Small intestine (tissue), 7 donors: ENCODE measurements around the gene IGFBP3. TPM values are rescaled to one million over a fixed set of nuclear protein-coding genes. Genes with fewer than 3 reads are reported as not detected.
"Not testable (repeated sequence)": the region's sequence is repeated elsewhere in the genome, so short reads cannot be mapped to it uniquely, and the experiment has no call there.

Source experiments
- DNase-seq, 2 donors: peaks; one replicate each; pipeline versions ENCODE4 v3.0.0 to v3.0.0-alpha.2; 2013
- FAIRE-seq: peaks from 2 replicates; lab custom pipeline; 2012; peaks lifted over from hg19 to GRCh38; lab: Jason Lieb, UNC
- H3K27ac ChIP-seq, 3 donors: one replicate each; pipeline ENCODE4 v1.5.1; 2013; ENCODE audit warnings: low read length in 2 of 3, mild to moderate bottlenecking in 2 of 3, control low read depth in 1 of 3, inconsistent platforms in 1 of 3, low read depth in 1 of 3, moderate library complexity in 1 of 3
- H3K27me3 ChIP-seq, 3 donors: one replicate each; pipeline ENCODE4 v1.6.1; 2013; ENCODE audit warnings: low read length in 3 of 3, inconsistent platforms in 1 of 3; ENCODE audit not compliant: control insufficient read depth in 3 of 3, insufficient read depth in 3 of 3
- H3K36me3 ChIP-seq, 3 donors: one replicate each; pipeline ENCODE4 v1.6.1; 2013; ENCODE audit warnings: low read length in 3 of 3, inconsistent platforms in 1 of 3, low read depth in 1 of 3, mild to moderate bottlenecking in 1 of 3, moderate library complexity in 1 of 3; ENCODE audit not compliant: control insufficient read depth in 3 of 3, insufficient read depth in 2 of 3
- H3K4me1 ChIP-seq, 3 donors: one replicate each; pipeline ENCODE4 v1.6.1; 2013; ENCODE audit warnings: low read length in 2 of 3, inconsistent platforms in 1 of 3, low read depth in 1 of 3, mild to moderate bottlenecking in 1 of 3, moderate library complexity in 1 of 3; ENCODE audit not compliant: control insufficient read depth in 3 of 3, insufficient read depth in 2 of 3
- H3K4me3 ChIP-seq, 3 donors: one replicate each; pipeline ENCODE4 v1.5.1; 2013; ENCODE audit warnings: low read length in 3 of 3, control low read depth in 1 of 3, inconsistent platforms in 1 of 3, low read depth in 1 of 3, mild to moderate bottlenecking in 1 of 3, moderate library complexity in 1 of 3
- H3K9me3 ChIP-seq, 2 donors: one replicate each; pipeline ENCODE4 v1.6.1; 2013; ENCODE audit warnings: low read depth in 1 of 2, low read length in 1 of 2; ENCODE audit not compliant: control insufficient read depth in 2 of 2, insufficient read depth in 1 of 2
- WGBS, 3 donors: extraction: QIAGEN DNeasy Blood & Tissue Kit; methylation state at CpG; one replicate each; pipeline ENCODE4 v1.1.7; 2013; 5-methylcytosine and 5-hydroxymethylcytosine counted together
- polyA plus RNA-seq, 4 donors: library from polyadenylated mRNA; stranded (reverse) in 3 of 4; unstranded in 1 of 4; fragments of 200-250 nt in 3 of 4; fragments of 120-200 nt in 1 of 4; gene quantifications; one replicate each; pipeline versions ENCODE4 v1.2.1 to v1.2.3, GENCODE V29; 2013
- donor health status: healthy with polysubstance abuse.
- donor health status: control.
- donor health status: control.
- donor health status: Bipolar disorder and iron deficiency.
- donor health status: healthy.

IGFBP3 gene
- polyA plus RNA-seq, 4 donors: 1.6 to 108 (median 49.5) TPM

GRCh38 chr7:45962861-45963260 is 41.8 kb upstream of the IGFBP3 start:
- no peak for FAIRE-seq
- Histone ChIP-seq H3K4me1 (no peaks in the 10 kb centered on the region), H3K36me3 (no peaks in the 10 kb centered on the region), H3K27me3 (peaks cover 0 to 1% (median 0%) of the 10 kb centered on the region in 3 donors), H3K27ac (no peak overlapping the region), H3K9me3 (no peaks in the 10 kb centered on the region), H3K4me3 (no peak overlapping the region)
- DNase-seq: no peak
- WGBS, 3 donors: 90 to 94% (median 94%) methylated on average over 6 of the region's 6 CpGs

- Histone ChIP-seq H3K4me1 (no peaks in the 10 kb centered on the region), H3K36me3 (no peaks in the 10 kb centered on the region), H3K27ac (no peak overlapping the region), H3K9me3 (peaks cover 0 to 7% of the 10 kb centered on the region in 2 donors), H3K4me3 (no peak overlapping the region), H3K27me3 (peaks cover 0 to 2% (median 0%) of the 10 kb centered on the region in 3 donors)
- no peak for FAIRE-seq
- no peak for DNase-seq
- 59 to 72% (median 66%) methylated on average over 3 of the region's 3 CpGs for WGBS, 3 donors
These were observed 36.6 kb upstream of the IGFBP3 start for GRCh38 chr7:45957721-45958120.

DNA sequence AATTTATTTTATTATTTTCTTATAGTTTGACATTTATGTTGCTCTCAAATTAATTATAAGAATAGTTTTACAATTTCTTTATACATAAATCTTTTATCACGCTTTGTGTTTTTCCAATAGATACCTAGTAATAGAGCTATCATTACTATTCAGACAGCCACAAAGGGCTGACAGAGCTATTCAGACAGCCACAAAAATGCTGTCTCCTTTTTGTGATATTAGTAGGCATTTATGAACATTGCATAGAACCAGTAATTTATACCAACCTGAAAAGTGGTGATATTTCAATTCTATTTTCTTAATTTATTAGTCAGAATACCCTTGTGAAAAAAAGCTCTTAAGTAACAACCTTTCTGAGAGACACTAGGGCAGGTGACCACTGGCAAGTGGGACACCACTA is 34.2 kb upstream of the IGFBP3 start:
- FAIRE-seq: no peak
- no peak for DNase-seq
- Histone ChIP-seq H3K9me3 (peaks cover 0 to 7% of the 10 kb centered on the region in 2 donors), H3K4me3 (no peak overlapping the region), H3K27ac (no peak overlapping the region), H3K27me3 (peaks cover 0 to 2% (median 0%) of the 10 kb centered on the region in 3 donors), H3K4me1 (no peaks in the 10 kb centered on the region), H3K36me3 (no peaks in the 10 kb centered on the region)
- WGBS, 3 donors: 86 to 95% (median 94%) methylated on average over 1 of the region's 1 CpG

DNA sequence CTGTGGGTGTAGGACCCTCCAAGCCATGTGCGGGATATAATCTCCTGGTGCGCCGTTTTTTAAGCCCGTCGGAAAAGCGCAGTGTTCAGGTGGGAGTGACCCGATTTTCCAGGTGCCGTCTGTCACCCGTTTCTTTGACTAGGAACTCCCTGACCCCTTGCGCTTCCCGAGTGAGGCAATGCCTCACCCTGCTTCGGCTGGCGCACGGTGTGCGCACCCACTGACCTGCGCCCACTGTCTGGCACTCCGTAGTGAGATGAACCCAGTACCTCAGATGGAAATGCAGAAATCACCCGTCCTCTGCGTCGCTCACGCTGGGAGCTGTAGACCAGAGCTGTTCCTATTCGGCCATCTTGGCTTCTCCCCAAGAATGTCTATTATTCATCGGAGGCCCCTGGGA is 32.0 kb upstream of the IGFBP3 start:
- 93 to 95% (median 94%) methylated on average over 16 to 23 of the region's 23 CpGs for WGBS, 3 donors
- H3K27ac ChIP-seq, FAIRE-seq, H3K36me3 ChIP-seq, DNase-seq, H3K27me3 ChIP-seq, H3K4me1 ChIP-seq, H3K9me3 ChIP-seq, H3K4me3 ChIP-seq: not testable (repeated sequence)

DNA sequence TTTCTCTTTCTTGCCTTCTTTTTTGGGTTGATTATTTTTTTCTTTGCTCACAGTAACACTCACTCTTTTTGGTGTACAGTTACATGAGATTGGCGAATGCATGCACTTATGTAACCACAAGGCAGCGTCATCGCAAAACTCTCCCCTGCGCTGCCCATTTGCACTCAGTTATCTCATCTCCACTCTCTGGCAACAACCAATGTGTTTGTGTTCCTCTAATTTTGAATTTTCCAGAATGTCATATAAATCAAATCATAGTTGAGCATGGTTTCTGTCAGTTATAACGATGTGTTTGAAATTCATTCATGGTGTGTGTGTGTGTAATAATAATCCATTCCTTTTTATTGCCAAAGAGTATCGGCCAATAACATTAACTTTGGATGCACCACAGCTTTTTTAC is 23.0 kb upstream of the IGFBP3 start:
- DNase-seq (no peak), FAIRE-seq (no peak)
- WGBS, 3 donors: 89 to 95% (median 91%) methylated on average over 6 of the region's 6 CpGs

GRCh38 chr7:45940939-45941338 is 19.9 kb upstream of the IGFBP3 start:
- H3K27ac ChIP-seq: no peak overlapping the region
- no peak for FAIRE-seq
- WGBS, 3 donors: 58 to 68% (median 67%) methylated on average over 7 of the region's 7 CpGs
- H3K4me3 ChIP-seq: no peak overlapping the region
- no peaks in the 10 kb centered on the region for H3K36me3 ChIP-seq
- H3K9me3 ChIP-seq: no peaks in the 10 kb centered on the region
- no peaks in the 10 kb centered on the region for H3K4me1 ChIP-seq
- peaks cover 0 to 3% (median 2%) of the 10 kb centered on the region in 3 donors for H3K27me3 ChIP-seq
- DNase-seq: no peak

More for the DNA sequence above, 23.0 kb upstream of the IGFBP3 start:
- Histone ChIP-seq H3K9me3 (no peaks in the 10 kb centered on the region), H3K27ac (no peak overlapping the region), H3K36me3 (no peaks in the 10 kb centered on the region), H3K4me3 (no peak overlapping the region), H3K27me3 (no peaks in the 10 kb centered on the region), H3K4me1 (no peaks in the 10 kb centered on the region)

DNA sequence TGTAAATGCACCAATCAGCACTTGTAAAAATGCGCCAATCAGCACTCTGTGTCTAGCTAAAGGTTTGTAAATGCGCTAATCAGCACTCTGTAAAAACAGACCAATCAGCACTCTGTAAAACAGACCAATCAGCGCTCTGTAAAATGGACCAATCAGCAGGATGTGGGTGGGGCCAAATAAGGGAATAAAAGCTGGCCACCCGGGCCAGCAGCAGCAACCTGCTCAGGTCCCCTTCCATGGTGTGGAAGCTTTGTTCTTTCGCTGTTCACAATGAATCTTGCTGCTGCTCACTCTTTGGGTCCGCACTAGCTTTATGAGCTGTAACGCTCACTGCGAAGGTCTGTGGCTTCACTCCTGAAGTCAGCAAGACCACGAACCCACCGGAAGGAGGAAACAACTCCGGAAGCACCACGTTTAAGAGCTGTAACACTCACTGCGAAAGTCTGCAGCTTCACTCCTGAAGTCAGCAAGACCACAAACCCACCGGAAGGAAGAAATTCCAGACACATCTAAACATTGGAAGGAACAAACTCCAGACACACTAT is 19.2 kb upstream of the IGFBP3 start:
- FAIRE-seq, H3K4me3 ChIP-seq, H3K4me1 ChIP-seq, H3K9me3 ChIP-seq, H3K27ac ChIP-seq, H3K27me3 ChIP-seq, DNase-seq, H3K36me3 ChIP-seq: not testable (repeated sequence)
- WGBS, 3 donors: 74 to 82% (median 81%) methylated on average over 14 of the region's 14 CpGs

DNA sequence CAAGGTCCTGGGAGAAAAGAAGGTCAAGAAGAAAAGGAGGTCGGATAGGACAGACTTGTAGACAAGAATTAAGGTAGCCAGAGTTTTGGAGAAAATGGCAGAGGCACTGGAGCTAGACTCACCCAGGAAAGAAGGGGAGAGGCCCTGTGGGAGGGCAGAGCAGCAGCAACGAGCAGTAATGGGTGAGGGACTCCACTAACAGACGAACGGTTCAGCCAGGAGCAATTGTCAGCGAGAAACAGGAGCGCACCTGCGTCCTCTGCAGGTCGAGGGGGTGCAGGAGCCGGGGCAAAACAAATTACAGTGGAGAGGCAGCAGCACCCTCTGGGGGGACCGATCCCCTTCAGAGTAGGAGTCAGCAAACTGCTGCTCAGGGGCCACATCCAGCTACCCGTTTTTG is 18.5 kb upstream of the IGFBP3 start:
- H3K9me3 ChIP-seq: no peaks in the 10 kb centered on the region
- DNase-seq (no peak), FAIRE-seq (no peak)
- no peak overlapping the region for H3K4me3 ChIP-seq
- WGBS, 3 donors: 86 to 92% (median 91%) methylated on average over 11 of the region's 11 CpGs
- H3K27ac ChIP-seq: no peak overlapping the region
- peaks cover 0 to 6% (median 2%) of the 10 kb centered on the region in 3 donors for H3K27me3 ChIP-seq
- no peaks in the 10 kb centered on the region for H3K36me3 ChIP-seq
- H3K4me1 ChIP-seq: no peaks in the 10 kb centered on the region
